ENCODE data around the gene SPON1.
"Not testable (repeated sequence)": the region's sequence is repeated elsewhere in the genome, so short reads cannot be mapped to it uniquely, and the experiment has no call there.

SPON1 gene

GRCh38 chr11:13962562-13963168 lies at the start of gene SPON1:
Gene SPON1 (plus strand): TSS chr11:13962723. CDS start chr11:13962905, 182 bp downstream.
- peak; percentile 38 for DNase-seq (ENCODE audit: low read depth)

- no peak for DNase-seq (ENCODE audit: low read depth)
These were observed 45.3 kb upstream of the SPON1 start for GRCh38 chr11:13917264-13917663.

GRCh38 chr11:13917904-13918303 lies 44.6 kb upstream of the SPON1 start:
- DNase-seq (ENCODE audit: low read depth) = no peak

- no peak for DNase-seq (ENCODE audit: low read depth)
These were observed 41.8 kb upstream of the SPON1 start for GRCh38 chr11:13920756-13921155.

GRCh38 chr11:13921545-13921944 lies 41.0 kb upstream of the SPON1 start:
- no peak for DNase-seq (ENCODE audit: low read depth)

GRCh38 chr11:13923182-13923581 lies 39.3 kb upstream of the SPON1 start:
- no peak for DNase-seq (ENCODE audit: low read depth)

- DNase-seq (ENCODE audit: low read depth) = no peak
These were observed 38.5 kb upstream of the SPON1 start for GRCh38 chr11:13923716-13924650.

- DNase-seq (ENCODE audit: low read depth) = no peak
These were observed 37.7 kb upstream of the SPON1 start for GRCh38 chr11:13924801-13925327.

GRCh38 chr11:13926366-13926765 lies 36.2 kb upstream of the SPON1 start:
- not testable (repeated sequence) for DNase-seq (ENCODE audit: low read depth)

- no peak for DNase-seq (ENCODE audit: low read depth)
These were observed 35.5 kb upstream of the SPON1 start for GRCh38 chr11:13926981-13927380.

GRCh38 chr11:13927481-13927880 lies 35.0 kb upstream of the SPON1 start:
- no peak for DNase-seq (ENCODE audit: low read depth)

- DNase-seq (ENCODE audit: low read depth) = peak; percentile 72
These were observed 33.8 kb upstream of the SPON1 start for GRCh38 chr11:13928566-13929251.

- no peak for DNase-seq (ENCODE audit: low read depth)
These were observed 33.1 kb upstream of the SPON1 start for GRCh38 chr11:13929395-13929891.

GRCh38 chr11:13931356-13931755 lies 31.2 kb upstream of the SPON1 start:
- DNase-seq (ENCODE audit: low read depth) = no peak

GRCh38 chr11:13937154-13937553 lies 25.4 kb upstream of the SPON1 start:
- not testable (repeated sequence) for DNase-seq (ENCODE audit: low read depth)

GRCh38 chr11:13938829-13939228 lies 23.7 kb upstream of the SPON1 start:
- not testable (repeated sequence) for DNase-seq (ENCODE audit: low read depth)

GRCh38 chr11:13939961-13940906 lies 22.3 kb upstream of the SPON1 start:
- DNase-seq (ENCODE audit: low read depth) = no peak

GRCh38 chr11:13940907-13941256 lies 21.6 kb upstream of the SPON1 start:
- no peak for DNase-seq (ENCODE audit: low read depth)

- no peak for DNase-seq (ENCODE audit: low read depth)
These were observed 20.7 kb upstream of the SPON1 start for GRCh38 chr11:13941775-13942174.

GRCh38 chr11:13942378-13942777 lies 20.1 kb upstream of the SPON1 start:
- no peak for DNase-seq (ENCODE audit: low read depth)

GRCh38 chr11:13942971-13943381 lies 19.5 kb upstream of the SPON1 start:
- peak; percentile 33 for DNase-seq (ENCODE audit: low read depth)

Measured in fibroblast of gingiva (primary cell).